ENCODE data around the gene TBR1. TPM values are rescaled to one million over a fixed set of nuclear protein-coding genes. Genes with fewer than 3 reads are reported as not detected.

The TBR1 gene
- total RNA-seq, 1 donor from 2014 or later, result not detected

GRCh38 chr2:161370981-161371380 lies 45.1 kb upstream of the TBR1 start:
- no peaks in the 10 kb centered on the region for H3K9me3 ChIP-seq (ENCODE audit: low read depth)
- no peak overlapping the region for H3K4me3 ChIP-seq
- DNase-seq (ENCODE audit: low spot score), result no peak
- H3K79me2 ChIP-seq (ENCODE audit: low read depth), result peaks cover 9% of the 10 kb centered on the region
- H3K27ac ChIP-seq, result peak overlapping the region; percentile 57
- H3K36me3 ChIP-seq, result peaks cover 24% of the 10 kb centered on the region
- H3F3A ChIP-seq (ENCODE audit: low read depth), result peaks cover 19% of the 10 kb centered on the region
- Mint-ChIP-seq H3K27me3 (ENCODE audit: insufficient read depth, low read depth) (peaks cover 2% of the 10 kb centered on the region), H3K27ac (peak overlapping the region; percentile 46), H3K36me3 (peaks cover 19% of the 10 kb centered on the region), H3K4me3 (no peak overlapping the region), H3K4me1 (peaks cover 17% of the 10 kb centered on the region), H3K9me3 (no peaks in the 10 kb centered on the region)
- peak overlapping the region; percentile 25 for H3K4me2 ChIP-seq
- no peaks in the 10 kb centered on the region for H3K27me3 ChIP-seq
- no peak overlapping the region for H3K9ac ChIP-seq
- TF ChIP-seq EZH2phosphoT487 (IDR thresholded peaks at IDR 0.05) (no peak), EZH2 (IDR thresholded peaks at IDR 0.05) (no peak), CTCF (IDR thresholded peaks at IDR 0.05) (no peak)
- no peak overlapping the region for H2AFZ ChIP-seq (replicated peaks)
- H4K20me1 ChIP-seq (ENCODE audit: low read depth), result peaks cover 9% of the 10 kb centered on the region
- H3K4me1 ChIP-seq, result peaks cover 30% of the 10 kb centered on the region

- Histone ChIP-seq H3K27me3 (no peaks in the 10 kb centered on the region), H3K4me1 (peaks cover 24% of the 10 kb centered on the region), H3K79me2 (ENCODE audit: low read depth) (peaks cover 3% of the 10 kb centered on the region), H3K4me2 (no peak overlapping the region), H3K9me3 (ENCODE audit: low read depth) (no peaks in the 10 kb centered on the region), H3K27ac (peak overlapping the region; percentile 10), H2AFZ (replicated peaks) (no peak overlapping the region), H3F3A (ENCODE audit: low read depth) (peaks cover 19% of the 10 kb centered on the region), H3K9ac (no peak overlapping the region), H3K36me3 (peaks cover 24% of the 10 kb centered on the region), H4K20me1 (ENCODE audit: low read depth) (peaks cover 9% of the 10 kb centered on the region), H3K4me3 (no peak overlapping the region)
- Mint-ChIP-seq H3K27ac (no peak overlapping the region), H3K9me3 (no peaks in the 10 kb centered on the region), H3K36me3 (peaks cover 16% of the 10 kb centered on the region), H3K27me3 (ENCODE audit: insufficient read depth, low read depth) (peaks cover under 1% of the 10 kb centered on the region), H3K4me3 (no peak overlapping the region), H3K4me1 (peaks cover 17% of the 10 kb centered on the region)
- DNase-seq (ENCODE audit: low spot score), result no peak
- no peak for TF ChIP-seq CTCF (IDR thresholded peaks at IDR 0.05)
- no peak for TF ChIP-seq EZH2phosphoT487 (IDR thresholded peaks at IDR 0.05)
- TF ChIP-seq EZH2 (IDR thresholded peaks at IDR 0.05), result no peak
Measured at GRCh38 chr2:161371869-161372268, 44.2 kb upstream of the TBR1 start.

- no peak overlapping the region for H3K4me3 Mint-ChIP-seq
Measured at GRCh38 chr2:161373942-161374341, 42.2 kb upstream of the TBR1 start.

More at GRCh38 chr2:161373942-161374341, 42.2 kb upstream of the TBR1 start:
- peaks cover 3% of the 10 kb centered on the region for H3K79me2 ChIP-seq (ENCODE audit: low read depth)
- H3K36me3 ChIP-seq, result peaks cover 12% of the 10 kb centered on the region
- no peak for TF ChIP-seq EZH2phosphoT487 (IDR thresholded peaks at IDR 0.05)
- no peak for TF ChIP-seq EZH2 (IDR thresholded peaks at IDR 0.05)
- no peak for TF ChIP-seq CTCF (IDR thresholded peaks at IDR 0.05)
- H3K4me1 ChIP-seq, result peaks cover 23% of the 10 kb centered on the region
- H3K9me3 ChIP-seq (ENCODE audit: low read depth), result no peaks in the 10 kb centered on the region
- H3K9me3 Mint-ChIP-seq, result no peaks in the 10 kb centered on the region
- peaks cover 10% of the 10 kb centered on the region for H3K36me3 Mint-ChIP-seq
- H3K4me1 Mint-ChIP-seq, result peaks cover 17% of the 10 kb centered on the region
- no peak overlapping the region for H2AFZ ChIP-seq (replicated peaks)
- H3K27me3 ChIP-seq, result no peaks in the 10 kb centered on the region
- H3K4me2 ChIP-seq, result no peak overlapping the region
- H4K20me1 ChIP-seq (ENCODE audit: low read depth), result peaks cover 9% of the 10 kb centered on the region
- H3K27me3 Mint-ChIP-seq (ENCODE audit: insufficient read depth, low read depth), result no peaks in the 10 kb centered on the region
- H3F3A ChIP-seq (ENCODE audit: low read depth), result peaks cover 19% of the 10 kb centered on the region
- H3K4me3 ChIP-seq, result no peak overlapping the region
- no peak for DNase-seq (ENCODE audit: low spot score)
- H3K9ac ChIP-seq, result no peak overlapping the region
- no peak overlapping the region for H3K27ac ChIP-seq
- no peak overlapping the region for H3K27ac Mint-ChIP-seq
